UCSD-AML1 (cell line): Measurements from ENCODE around the gene TRAF4.
A peak's percentile ranks its signal among the peaks of the same experiment; 100 is the strongest.
"Not testable (repeated sequence)": the region's sequence is repeated elsewhere in the genome, so short reads cannot be mapped to it uniquely, and the experiment has no call there.

Experiments used
- DNase-seq: peaks from one replicate; lab custom pipeline; 2025; ENCODE audit not compliant: unreplicated experiment; lab: John Stamatoyannopoulos, UW

TRAF4 gene

DNA sequence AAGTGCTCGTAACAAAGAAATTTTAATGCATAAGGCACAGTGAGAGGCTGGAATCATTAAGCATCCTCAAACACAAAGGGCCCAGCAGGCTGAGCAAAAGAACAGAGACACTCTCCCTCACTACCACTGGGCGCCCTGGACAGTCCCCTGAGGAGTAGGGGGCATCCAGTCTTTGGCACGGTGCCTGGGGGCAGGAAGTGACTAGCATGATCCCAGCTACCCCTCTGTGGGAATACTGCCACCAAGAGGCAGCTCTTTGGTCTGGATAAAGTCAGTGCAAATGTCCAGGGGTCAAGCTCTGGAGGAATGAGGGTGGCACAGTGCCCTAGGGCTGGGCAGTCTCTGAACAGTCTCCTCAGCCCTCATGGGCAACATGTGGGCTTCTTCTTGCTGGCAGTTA lies 29.5 kb upstream of the TRAF4 start:
- no peak for DNase-seq

DNA sequence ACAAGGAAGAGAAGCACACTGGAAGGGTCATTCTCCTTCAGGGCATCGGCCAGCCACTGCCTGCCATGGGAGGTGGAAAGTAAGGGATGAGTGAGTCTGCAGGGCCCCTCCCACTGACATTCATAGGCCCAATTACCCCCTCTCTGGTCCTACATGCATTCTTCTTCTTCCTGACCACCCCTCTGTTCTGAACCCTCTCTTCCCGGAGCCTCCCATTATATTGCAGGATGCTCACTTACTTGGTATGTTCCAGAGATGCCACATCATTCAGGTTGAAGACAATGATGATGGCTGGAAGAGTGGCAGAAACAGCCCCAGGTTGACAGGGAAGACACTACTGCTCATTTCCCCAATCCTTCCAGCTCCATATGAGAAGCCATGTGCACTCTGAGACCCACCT lies 28.6 kb upstream of the TRAF4 start:
- no peak for DNase-seq

DNA sequence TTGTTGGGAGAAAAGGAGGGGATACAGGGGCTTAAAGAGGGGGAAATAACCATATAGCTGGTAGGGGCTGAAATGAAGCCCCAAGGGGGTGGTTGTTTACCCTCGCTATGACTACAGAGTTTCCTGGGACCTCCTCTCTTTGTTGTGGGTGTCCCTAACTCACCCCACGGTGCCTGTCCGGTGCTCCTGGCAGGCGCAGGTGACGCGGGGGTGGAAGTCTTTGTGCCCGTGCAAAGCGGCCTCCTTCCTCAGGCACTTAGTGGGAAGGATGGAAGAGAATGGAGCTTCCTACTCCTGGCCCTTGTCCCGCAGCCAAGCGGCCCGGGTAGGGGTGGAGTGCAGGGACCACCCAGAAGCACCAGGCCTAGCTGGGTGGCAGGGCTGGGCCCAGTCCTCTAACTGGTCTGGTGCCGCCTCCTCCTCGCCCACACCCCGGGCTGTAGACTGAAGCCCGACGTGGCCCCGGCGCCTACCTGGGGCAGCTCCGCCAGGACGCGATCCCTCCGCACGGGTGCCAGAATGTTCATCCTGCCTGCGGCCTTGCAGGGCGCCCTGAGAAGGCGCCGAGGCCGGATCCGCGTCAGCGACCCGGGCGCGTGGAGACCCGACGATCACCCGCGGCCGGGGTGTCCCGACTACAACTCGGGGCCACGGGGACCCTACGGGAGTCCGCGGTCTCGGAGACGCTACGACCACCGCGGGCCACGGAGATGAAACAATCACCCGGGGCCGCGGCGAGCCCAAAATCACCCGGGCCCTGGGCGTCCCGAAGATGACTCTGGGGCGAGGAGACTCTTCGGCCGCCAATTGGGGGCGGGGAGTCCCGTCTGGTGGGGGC lies 26.9 kb upstream of the TRAF4 start:
- no peak for DNase-seq

DNA sequence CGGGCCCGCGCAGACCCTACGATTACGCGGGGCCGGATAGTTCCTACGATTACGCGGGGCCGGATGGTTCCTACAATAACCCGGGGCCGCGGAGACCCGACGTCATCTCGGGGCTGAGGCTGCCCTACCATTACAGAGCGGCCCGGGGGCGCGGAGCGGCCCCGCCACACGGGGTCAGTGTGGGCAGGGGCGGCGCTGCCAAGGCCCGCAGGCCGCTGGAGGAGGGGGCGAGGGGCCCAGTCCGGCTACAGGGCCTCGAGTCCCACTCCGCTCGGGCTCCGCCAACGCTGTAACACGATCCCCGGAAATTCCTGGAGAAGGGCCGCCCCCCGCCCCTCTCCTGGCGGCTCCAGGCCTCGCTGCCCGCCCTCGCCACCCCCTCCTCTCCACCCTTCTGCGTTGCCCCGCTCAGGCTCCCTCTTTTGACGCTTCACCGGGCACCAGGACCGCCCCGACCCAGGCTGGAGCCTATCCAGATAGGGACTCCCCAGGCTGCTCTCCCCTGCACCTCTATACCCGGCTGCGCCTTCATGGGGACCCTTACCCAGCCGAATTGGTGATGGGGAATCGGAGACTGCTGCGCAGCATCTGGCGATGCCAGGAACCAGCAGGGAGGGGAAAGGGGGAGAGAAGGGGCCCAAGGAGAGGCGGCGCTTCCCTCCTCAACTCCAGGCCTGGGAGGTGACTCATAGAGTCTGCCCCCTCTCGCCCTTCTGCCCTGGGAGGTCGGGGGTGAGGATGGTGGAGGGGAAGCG lies 26.1 kb upstream of the TRAF4 start, which contains the start of gene RAB34:
Gene RAB34, minus strand, starts transcription at position 291 of the 755 bp plus-strand sequence. CDS start 602 bp downstream, outside the sequence.
- peak; percentile 84 for DNase-seq

DNA sequence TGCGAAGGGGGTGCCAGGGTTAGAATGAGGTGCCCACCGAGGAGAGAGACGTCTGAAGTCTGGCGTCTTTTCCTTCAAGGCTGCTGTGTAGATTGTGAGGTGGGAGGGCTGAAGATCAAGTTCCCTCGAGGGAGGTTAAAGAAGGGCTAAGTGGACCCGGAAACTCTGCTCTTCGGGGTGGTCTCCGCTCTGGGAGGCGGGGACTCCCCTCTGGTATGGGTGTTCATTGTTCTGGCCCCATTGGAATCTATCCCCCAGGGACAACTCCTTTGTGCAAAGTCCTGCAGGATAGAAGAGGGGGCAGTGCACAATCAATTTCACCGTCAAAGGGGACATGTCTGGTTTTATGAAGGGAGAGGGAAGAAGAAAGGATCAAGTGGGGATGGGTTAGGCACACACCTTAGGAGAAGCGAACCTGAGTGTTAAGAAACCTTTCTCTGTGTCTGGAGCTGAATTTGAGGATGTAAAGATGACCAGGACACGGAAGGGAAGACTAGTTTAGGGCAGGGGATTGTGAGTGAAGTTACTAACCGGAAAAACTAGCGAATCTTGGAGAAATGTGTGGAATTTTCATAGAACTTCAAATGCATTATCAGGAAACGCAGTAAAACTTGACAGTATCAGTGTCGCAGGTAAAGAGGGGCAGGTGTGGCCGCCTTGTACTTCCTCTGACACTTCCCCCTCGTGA lies 25.3 kb upstream of the TRAF4 start:
- DNase-seq = no peak

DNA sequence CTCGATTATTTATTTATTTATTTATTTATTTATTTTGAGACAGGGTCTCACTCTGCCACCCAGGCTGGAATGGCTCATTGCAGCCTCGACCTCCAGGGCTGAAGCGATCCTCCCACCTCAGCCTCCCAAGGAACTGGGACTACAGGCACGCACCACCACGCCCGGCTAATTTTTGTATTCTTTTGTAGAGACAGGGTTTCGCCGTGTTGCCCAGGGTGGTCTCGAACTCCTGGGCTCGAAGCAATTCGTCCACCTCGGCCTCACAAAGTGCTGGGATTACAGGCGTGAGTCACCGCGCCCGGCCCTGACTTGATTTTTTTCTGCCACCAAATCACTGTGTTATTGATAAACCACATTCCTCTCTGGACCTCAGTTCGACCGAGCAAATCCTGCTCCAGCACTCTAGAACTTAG lies 24.8 kb upstream of the TRAF4 start:
- DNase-seq = no peak

DNA sequence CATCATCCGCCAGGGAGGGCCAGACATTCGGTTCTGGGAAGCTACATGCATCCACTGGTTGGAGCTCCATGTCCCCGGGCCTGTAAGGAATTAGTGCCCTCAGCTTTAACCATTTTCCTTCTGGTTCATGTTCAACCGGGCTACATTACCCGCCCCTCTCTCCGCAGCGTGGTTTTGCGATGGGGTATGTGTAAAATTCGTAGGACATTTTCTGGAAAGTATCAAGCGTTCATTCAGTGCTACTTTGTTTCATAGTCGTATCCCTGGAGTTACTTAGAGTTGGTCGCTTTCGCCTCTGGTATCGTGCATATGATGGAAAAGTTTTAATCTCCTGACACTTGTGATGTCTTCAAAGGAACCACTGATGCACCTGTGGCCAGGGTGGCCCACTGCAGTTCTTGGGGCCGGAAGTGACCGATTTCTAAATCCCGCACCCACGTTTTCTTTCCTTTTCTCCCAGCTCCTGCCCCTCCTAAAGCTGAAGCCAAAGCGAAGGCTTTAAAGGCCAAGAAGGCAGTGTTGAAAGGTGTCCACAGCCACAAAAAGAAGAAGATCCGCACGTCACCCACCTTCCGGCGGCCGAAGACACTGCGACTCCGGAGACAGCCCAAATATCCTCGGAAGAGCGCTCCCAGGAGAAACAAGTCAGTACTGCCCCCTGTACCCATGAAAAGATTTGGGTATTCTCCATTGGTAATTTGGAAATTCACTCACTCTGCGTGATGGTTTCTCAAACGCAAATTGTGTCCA lies 23.4 kb upstream of the TRAF4 start:
- DNase-seq = no peak

DNA sequence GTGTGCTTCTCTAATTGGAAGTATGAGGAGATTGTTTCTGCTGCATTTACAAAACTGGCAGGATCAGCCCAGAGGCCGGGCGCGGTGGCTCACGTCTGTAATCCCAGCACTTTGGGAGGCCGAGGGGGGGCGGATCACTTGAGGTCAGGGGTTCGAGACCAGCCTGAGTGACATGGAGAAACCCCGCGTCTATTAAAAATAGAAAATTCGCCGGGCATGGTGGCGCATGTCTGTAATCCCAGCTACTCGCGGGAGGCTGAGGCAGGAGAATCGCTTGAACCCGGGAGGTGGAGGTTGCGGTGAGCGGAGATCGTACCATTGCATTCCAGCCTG lies 22.8 kb upstream of the TRAF4 start:
- not testable (repeated sequence) for DNase-seq

DNA sequence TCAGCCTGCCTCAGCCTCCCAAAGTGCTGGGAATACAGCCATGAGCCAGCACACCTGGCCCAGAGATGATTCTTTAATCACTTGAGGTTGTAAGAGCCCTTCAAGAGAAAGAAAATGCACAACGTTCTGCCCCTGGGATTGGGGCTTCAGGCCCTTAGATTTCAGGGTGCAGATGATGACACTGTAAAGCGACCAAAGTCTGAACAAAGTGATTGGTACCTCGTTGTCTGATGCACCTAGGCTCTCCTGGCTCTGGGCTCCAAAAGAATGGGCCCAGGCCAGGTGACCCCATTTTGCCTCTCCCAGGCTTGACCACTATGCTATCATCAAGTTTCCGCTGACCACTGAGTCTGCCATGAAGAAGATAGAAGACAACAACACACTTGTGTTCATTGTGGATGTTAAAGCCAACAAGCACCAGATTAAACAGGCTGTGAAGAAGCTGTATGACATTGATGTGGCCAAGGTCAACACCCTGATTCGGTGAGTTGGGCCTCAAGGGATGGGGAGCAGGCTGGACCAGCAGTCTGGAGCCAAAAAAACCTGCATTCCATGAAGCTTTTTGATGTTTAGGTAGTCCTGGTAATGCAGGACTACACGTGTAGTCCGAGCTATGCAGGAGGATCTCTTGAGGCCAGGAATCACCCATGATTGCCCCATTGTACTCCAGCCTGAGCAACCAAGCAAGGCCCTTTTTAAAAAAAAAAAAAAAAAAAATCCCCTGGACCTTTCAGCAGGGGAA lies 21.2 kb upstream of the TRAF4 start:
- DNase-seq = no peak

DNA sequence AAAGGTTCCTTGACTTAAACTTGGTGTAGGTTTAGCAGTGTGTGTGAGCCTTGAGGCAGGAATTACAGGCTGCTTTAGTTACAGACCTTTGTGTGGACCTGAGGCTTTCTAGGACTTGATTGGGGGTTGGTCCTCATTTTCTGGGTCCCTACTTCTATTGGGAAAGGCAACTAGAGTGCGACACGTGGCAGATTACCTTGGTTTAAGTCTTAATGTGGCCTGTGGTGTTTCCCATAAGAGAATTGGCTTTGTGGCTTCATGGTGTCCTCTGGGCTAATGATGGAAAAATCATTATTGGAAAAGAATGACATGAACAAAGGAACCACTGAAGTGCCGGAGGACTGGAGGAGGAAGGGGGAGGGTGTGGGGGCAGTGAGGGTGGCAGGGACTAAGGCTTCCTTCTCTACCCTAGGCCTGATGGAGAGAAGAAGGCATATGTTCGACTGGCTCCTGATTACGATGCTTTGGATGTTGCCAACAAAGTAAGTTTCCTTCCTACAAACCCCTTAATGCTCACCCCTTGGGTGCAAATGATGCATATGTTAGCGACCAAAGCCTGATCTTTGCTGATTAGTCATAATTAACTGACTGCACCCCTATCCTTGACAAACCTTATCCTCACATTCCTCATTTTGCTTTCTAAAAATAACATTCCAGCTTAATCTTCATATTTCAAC lies 20.5 kb upstream of the TRAF4 start:
- no peak for DNase-seq

DNA sequence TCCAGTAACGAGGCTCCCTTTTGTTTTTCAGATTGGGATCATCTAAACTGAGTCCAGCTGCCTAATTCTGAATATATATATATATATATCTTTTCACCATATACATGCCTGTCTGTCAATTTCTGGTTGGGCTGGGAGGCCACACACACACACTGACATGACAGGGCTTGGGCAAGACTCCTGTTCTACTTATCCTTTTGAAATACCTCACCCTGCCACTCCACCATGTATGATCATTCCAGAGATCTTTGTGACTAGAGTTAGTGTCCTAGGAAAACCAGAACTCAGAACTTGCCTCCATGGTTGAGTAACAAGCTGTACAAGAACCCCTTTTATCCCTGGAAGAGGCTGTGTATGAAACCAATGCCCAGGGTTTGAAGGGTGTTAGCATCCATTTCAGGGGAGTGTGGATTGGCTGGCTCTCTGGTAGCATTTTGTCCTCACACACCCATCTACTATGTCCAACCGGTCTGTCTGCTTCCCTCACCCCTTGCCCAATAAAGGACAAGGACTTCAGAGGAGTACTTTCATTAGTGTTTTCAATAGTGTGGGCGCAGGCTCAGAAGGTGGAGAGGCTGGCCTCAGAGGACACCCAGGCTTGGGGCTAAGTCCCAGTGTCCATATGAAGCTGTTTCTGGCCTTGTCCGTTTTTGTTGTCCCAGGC lies 19.8 kb upstream of the TRAF4 start:
- DNase-seq = not testable (repeated sequence)

DNA sequence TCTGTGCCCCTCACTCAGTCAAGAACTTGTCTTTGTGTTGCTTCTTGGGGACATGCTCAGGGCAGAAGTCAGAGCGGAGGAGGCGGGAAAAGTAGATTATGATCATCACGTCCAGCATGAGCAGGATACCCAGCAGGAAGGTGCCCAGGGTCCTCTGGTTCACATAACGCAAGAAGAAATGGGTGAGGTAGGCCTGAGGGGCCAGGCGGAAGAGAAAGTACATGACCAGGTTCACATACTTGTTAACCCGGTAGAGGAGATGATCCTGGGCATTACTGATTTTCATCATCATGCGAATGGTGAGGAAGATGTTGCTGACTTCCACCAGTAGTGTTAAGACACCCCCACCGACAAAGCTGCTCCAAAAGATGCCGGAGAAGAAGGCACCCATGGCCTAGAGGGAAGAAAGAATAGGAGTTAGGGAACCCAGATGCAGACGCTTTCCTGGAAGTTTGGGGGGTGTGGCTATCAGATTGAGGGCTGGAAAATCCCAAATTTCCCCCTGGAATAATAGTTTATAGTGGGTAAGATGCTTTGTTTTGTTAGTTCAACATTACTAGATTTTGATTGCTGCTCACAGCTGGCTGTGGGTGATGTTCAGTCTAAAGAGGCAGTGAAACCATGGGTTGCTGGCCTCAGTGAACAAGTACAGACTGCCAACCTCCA lies 19.2 kb upstream of the TRAF4 start:
- DNase-seq = no peak

DNA sequence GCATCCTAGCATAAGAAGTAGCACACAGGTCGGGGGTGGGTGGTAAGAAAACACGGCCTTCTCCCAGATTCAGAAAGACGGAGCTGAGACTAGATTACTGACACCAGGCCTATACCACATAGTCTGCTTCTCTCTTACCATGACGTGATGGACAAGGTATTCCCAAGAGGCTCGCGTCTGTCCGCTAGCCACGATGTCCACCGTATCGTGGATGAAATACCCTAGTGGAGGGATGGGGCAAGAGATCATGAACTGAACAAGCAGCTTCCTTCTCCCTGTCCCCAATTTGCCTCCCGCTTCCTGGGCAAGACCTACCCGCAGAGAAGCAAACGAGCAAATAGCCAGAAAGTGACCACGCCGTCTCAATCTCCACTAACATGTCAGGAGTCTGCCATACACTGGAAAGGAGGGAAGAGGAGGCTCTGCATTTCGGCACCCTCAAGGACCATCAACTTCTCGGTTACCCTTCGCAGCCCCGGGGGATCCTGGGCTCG lies 18.6 kb upstream of the TRAF4 start:
- DNase-seq = peak; percentile 73

DNA sequence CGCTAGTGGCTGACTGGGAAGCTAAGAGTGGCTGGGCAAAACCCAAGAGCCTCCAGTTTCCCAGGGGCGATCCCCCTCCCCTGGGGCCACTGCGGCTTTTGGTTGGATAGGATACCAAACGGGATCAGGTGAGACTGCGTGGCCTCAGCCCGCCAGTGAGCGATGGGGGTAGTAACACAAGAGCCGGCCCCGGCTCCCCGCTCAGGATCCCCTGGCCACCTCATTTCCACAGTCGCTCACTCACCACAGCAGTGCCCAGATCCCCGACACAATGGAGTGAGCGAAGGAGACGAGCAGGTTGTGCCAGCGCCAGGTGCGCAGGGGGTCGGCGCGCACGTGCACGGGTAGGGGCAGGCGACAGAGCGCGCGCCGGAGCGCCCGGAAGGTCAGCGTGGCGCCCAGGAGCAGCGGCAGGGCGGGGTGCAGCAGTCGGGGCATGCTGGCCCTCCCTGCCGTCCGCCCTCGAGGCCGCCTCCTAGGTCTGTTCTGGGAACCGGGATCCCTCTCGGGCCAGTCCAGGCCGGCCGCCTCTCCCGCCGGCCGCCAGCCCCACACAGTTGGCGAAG lies 18.1 kb upstream of the TRAF4 start:
- DNase-seq = no peak

DNA sequence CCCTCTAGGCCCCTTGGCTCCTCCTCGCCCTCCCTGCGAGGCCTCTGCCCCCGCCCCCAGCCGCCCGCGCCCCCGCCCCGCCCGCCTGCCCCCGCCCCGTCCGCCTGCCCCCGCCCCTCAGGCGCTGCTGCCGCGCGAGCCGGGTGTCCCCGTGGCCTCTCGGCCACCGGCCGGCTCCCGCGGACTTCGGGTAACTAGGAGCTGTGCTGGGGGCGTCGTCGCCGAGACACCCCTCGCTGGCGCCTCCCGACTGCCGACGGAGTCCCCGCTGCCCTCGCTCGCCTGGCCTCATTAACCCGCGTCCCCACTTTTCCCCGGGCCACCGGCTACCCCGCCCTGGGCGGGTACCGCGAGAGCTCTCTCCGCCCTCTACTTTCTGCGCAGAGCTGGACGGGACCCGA lies 17.6 kb upstream of the TRAF4 start, which contains the start of gene TLCD1:
Gene TLCD1, minus strand, starts transcription at position 8 of the 401 bp plus-strand sequence. CDS start 136 bp downstream, outside the sequence.
- peak; percentile 80 for DNase-seq

DNA sequence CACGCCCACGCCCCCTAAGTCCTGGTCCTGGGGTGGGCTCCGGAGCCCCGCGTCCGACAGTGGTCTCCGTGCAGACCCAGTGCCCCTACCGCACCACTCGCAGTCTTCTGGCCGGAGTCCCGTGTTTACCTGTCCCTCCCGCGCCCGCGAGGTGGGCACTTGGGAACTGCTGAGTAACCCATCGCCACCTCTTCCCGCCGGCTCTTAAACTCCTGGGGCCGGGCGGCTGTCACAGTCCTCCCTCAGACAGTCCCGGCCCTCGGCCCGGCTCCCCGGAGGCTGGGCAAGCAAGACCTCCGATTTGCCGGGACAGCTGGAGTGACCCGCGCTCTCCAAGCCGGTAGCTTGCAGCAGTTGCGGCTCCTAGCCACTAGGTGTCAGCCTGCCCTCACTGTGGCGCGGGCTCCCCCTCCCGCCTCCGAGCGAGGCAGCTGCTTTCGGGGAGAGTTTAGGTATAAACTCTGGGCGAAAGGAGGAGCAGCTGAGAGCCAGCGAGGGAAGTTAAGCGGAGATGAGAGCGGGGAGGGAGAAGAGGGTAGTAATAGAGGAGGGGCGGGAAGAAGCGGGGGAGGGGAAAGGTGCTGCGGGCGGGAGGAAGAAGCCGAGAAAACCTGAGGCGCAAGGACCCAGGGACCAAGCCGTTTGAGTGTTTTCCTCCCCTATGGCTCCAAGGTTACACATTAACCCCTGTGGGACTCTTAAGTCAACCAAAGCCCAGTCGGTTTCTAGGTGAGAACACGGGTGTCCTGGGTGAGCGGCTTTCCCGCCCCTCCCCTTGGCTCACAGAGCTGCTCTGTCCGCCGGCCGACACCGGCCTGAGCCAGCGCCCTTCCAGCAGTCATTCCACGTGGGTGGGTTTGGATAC lies 17.0 kb upstream of the TRAF4 start:
- peak; percentile 91 for DNase-seq
